H1 (cell line): ENCODE results near the gene HSPA1B. TPM values are rescaled to one million over a fixed set of nuclear protein-coding genes. Genes with fewer than 3 reads are reported as not detected.

Experiments used
- BCL11A ChIP-seq, 2 experiments: IDR thresholded peaks; one replicate each; pipeline ENCODE4 v1.6.1; 2011; ENCODE audit warnings: low read depth in 2 of 2, low read length in 2 of 2, mild to moderate bottlenecking in 2 of 2
- TCF12 ChIP-seq: IDR thresholded peaks from 2 replicates; pipeline ENCODE4 v1.6.1; 2011; ENCODE audit warnings: low read depth, mild to moderate bottlenecking, low read length
- polyA plus RNA-seq, 7 experiments: library from polyadenylated mRNA; depleted of rRNA in 3 of 7; stranded (reverse) in 5 of 7; unstranded in 2 of 7; fragments of >200 nt in 5 of 7; fragments of 200-250 nt in 2 of 7; gene quantifications; 1 replicate in 5 of 7; 2 replicates in 1 of 7; 4 replicates in 1 of 7; pipeline versions ENCODE4 v1.2.1 to v1.2.3, GENCODE V29; 2011 to 2013; ENCODE audit warnings: missing spikeins in 2 of 7, mixed read lengths in 2 of 7
- small RNA-seq: library from polyadenylated mRNA; stranded (forward); fragments of <200 nt; extraction: miRNeasy Mini kit (QIAGEN cat#:217004); gene quantifications from one replicate; pipeline ENCODE3, GENCODE V24; 2013; ENCODE audit not compliant: insufficient read depth
- total RNA-seq: library from RNA; stranded (reverse); fragmentation: NEBNext Ultra II Directional; extraction: Animal tissue kit (Norgen Biotek cat#: 25700); gene quantifications from 2 replicates; pipeline ENCODE4 v1.2.1, GENCODE V29; 2021

HSPA1B gene
- total and polyA plus RNA-seq, 2 of the 8 experiments (the other 6 are each of a cell fraction or from before 2014, with no cell fraction given): 36.6 to 76.6 TPM

GRCh38 chr6:31879143-31879542 is 51.6 kb downstream of the HSPA1B start (continued):
- TF ChIP-seq BCL11A (IDR thresholded peaks at IDR 0.05; ENCODE audit: low read depth in 2 of 2, low read length in 2 of 2): no peak
- no peak for TF ChIP-seq TCF12

Small RNA genes within 50 kb of the gene (small RNA-seq; reads per million reads assigned to genes)
- gene RF00019 (not detected), gene SNORD48 (11,909 reads per million, percentile 100 among the genes with 10 or more reads in this experiment), gene SNORD52 (not detected)

Other genes with a start within 250 kb of the HSPA1B start
Only the 30 nearest of the 38 such genes appear.
- 3.4 and 3.8 TPM in 2 replicates for gene APOM, start 171.8 kb upstream of the HSPA1B start, total RNA-seq
- gene APOM, start 171.8 kb upstream of the HSPA1B start, polyA plus RNA-seq (2011; rRNA removed): 9.2 and 12.0 TPM in 2 replicates
- gene C6orf47, start 167.0 kb upstream of the HSPA1B start, total RNA-seq: 14.6 and 15.6 TPM in 2 replicates
- gene C6orf47, start 167.0 kb upstream of the HSPA1B start, polyA plus RNA-seq (2011; rRNA removed): 4.7 and 7.2 TPM in 2 replicates
- 24.5 and 26.9 TPM in 2 replicates for gene GPANK1, start 162.7 kb upstream of the HSPA1B start, total RNA-seq
- gene GPANK1, start 162.7 kb upstream of the HSPA1B start, polyA plus RNA-seq (2011; rRNA removed): 30.2 and 33.2 TPM in 2 replicates
- 192 and 208 TPM in 2 replicates for gene CSNK2B, start 161.7 kb upstream of the HSPA1B start, total RNA-seq
- 147 and 169 TPM in 2 replicates for gene CSNK2B, start 161.7 kb upstream of the HSPA1B start, polyA plus RNA-seq (2011; rRNA removed)
- 12.1 and 12.6 TPM in 2 replicates for gene LY6G5B, start 157.8 kb upstream of the HSPA1B start, total RNA-seq
- gene LY6G5B, start 157.8 kb upstream of the HSPA1B start, polyA plus RNA-seq (2011; rRNA removed): 9.5 and 10.6 TPM in 2 replicates
- 1.1 and 1.2 TPM in 2 replicates for gene LY6G5C, start 146.7 kb upstream of the HSPA1B start, total RNA-seq
- gene LY6G5C, start 146.7 kb upstream of the HSPA1B start, polyA plus RNA-seq (2011; rRNA removed): 1.8 and 2.1 TPM in 2 replicates
- 29.3 and 32.9 TPM in 2 replicates for gene ABHD16A, start 124.4 kb upstream of the HSPA1B start, total RNA-seq
- gene ABHD16A, start 124.4 kb upstream of the HSPA1B start, polyA plus RNA-seq (2011; rRNA removed): 40.2 and 49.6 TPM in 2 replicates
- gene LY6G6F, start 120.9 kb upstream of the HSPA1B start, total RNA-seq: not detected in 2 replicates
- not detected in 2 replicates for gene LY6G6F, start 120.9 kb upstream of the HSPA1B start, polyA plus RNA-seq (2011; rRNA removed)
- not detected in 2 replicates for gene LY6G6D, start 112.4 kb upstream of the HSPA1B start, total RNA-seq
- gene LY6G6D, start 112.4 kb upstream of the HSPA1B start, polyA plus RNA-seq (2011; rRNA removed): 0.74 and 1.8 TPM in 2 replicates
- 0.33 TPM in 1 of 2 replicates, not detected in the other for gene LY6G6C, start 106.0 kb upstream of the HSPA1B start, total RNA-seq
- 0.23 and 0.49 TPM in 2 replicates for gene LY6G6C, start 106.0 kb upstream of the HSPA1B start, polyA plus RNA-seq (2011; rRNA removed)
- not detected in 2 replicates for gene MPIG6B, start 104.4 kb upstream of the HSPA1B start, total RNA-seq
- gene MPIG6B, start 104.4 kb upstream of the HSPA1B start, polyA plus RNA-seq (2011; rRNA removed): 0.18 and 0.33 TPM in 2 replicates
- gene DDAH2, start 98.4 kb upstream of the HSPA1B start, total RNA-seq: 53.3 and 55.5 TPM in 2 replicates
- gene DDAH2, start 98.4 kb upstream of the HSPA1B start, polyA plus RNA-seq (2011; rRNA removed): 73.5 and 104 TPM in 2 replicates
- 250 and 259 TPM in 2 replicates for gene CLIC1, start 91.2 kb upstream of the HSPA1B start, total RNA-seq
- 236 and 277 TPM in 2 replicates for gene CLIC1, start 91.2 kb upstream of the HSPA1B start, polyA plus RNA-seq (2011; rRNA removed)
- gene MSH5, start 87.7 kb upstream of the HSPA1B start, total RNA-seq: 21.3 and 25.3 TPM in 2 replicates
- 26.5 and 34.5 TPM in 2 replicates for gene MSH5, start 87.7 kb upstream of the HSPA1B start, polyA plus RNA-seq (2011; rRNA removed)
- gene SAPCD1, start 65.1 kb upstream of the HSPA1B start, total RNA-seq: 3.4 and 5.9 TPM in 2 replicates
- 3.1 and 4.4 TPM in 2 replicates for gene SAPCD1, start 65.1 kb upstream of the HSPA1B start, polyA plus RNA-seq (2011; rRNA removed)
- gene VWA7, start 50.4 kb upstream of the HSPA1B start, total RNA-seq: 1.5 and 2.1 TPM in 2 replicates
- gene VWA7, start 50.4 kb upstream of the HSPA1B start, polyA plus RNA-seq (2011; rRNA removed): 0.82 and 1.1 TPM in 2 replicates
- 162 and 163 TPM in 2 replicates for gene VARS1, start 32.0 kb upstream of the HSPA1B start, total RNA-seq
- gene VARS1, start 32.0 kb upstream of the HSPA1B start, polyA plus RNA-seq (2011; rRNA removed): 53.5 and 99.3 TPM in 2 replicates
- 127 and 132 TPM in 2 replicates for gene LSM2, start 20.8 kb upstream of the HSPA1B start, total RNA-seq
- 168 and 173 TPM in 2 replicates for gene LSM2, start 20.8 kb upstream of the HSPA1B start, polyA plus RNA-seq (2011; rRNA removed)
- gene HSPA1L, start 12.5 kb upstream of the HSPA1B start, total RNA-seq: 1.6 and 1.9 TPM in 2 replicates
- 0.78 and 1.00 TPM in 2 replicates for gene HSPA1L, start 12.5 kb upstream of the HSPA1B start, polyA plus RNA-seq (2011; rRNA removed)
- gene HSPA1A, start 12.2 kb upstream of the HSPA1B start, total RNA-seq: 54.0 and 59.9 TPM in 2 replicates
- 40.7 and 50.2 TPM in 2 replicates for gene HSPA1A, start 12.2 kb upstream of the HSPA1B start, polyA plus RNA-seq (2011; rRNA removed)
- gene NEU1, start 35.1 kb downstream of the HSPA1B start, total RNA-seq: 41.2 and 43.4 TPM in 2 replicates
- 65.6 and 72.1 TPM in 2 replicates for gene NEU1, start 35.1 kb downstream of the HSPA1B start, polyA plus RNA-seq (2011; rRNA removed)
- 2.5 and 4.8 TPM in 2 replicates for gene SLC44A4, start 51.3 kb downstream of the HSPA1B start, total RNA-seq
- 7.0 and 7.1 TPM in 2 replicates for gene SLC44A4, start 51.3 kb downstream of the HSPA1B start, polyA plus RNA-seq (2011; rRNA removed)
- 177 and 183 TPM in 2 replicates for gene EHMT2, start 70.0 kb downstream of the HSPA1B start, total RNA-seq
- gene EHMT2, start 70.0 kb downstream of the HSPA1B start, polyA plus RNA-seq (2011; rRNA removed): 125 and 187 TPM in 2 replicates
- gene ZBTB12, start 74.3 kb downstream of the HSPA1B start, total RNA-seq: 40.8 and 42.1 TPM in 2 replicates
- gene ZBTB12, start 74.3 kb downstream of the HSPA1B start, polyA plus RNA-seq (2011; rRNA removed): 20.7 and 32.4 TPM in 2 replicates
- 0.26 and 0.61 TPM in 2 replicates for gene C2, start 100.0 kb downstream of the HSPA1B start, total RNA-seq
- gene C2, start 100.0 kb downstream of the HSPA1B start, polyA plus RNA-seq (2011; rRNA removed): 0.38 and 1.0 TPM in 2 replicates
- gene CFB, start 118.4 kb downstream of the HSPA1B start, total RNA-seq: not detected in 2 replicates
- gene CFB, start 118.4 kb downstream of the HSPA1B start, polyA plus RNA-seq (2011; rRNA removed): 0.09 and 0.20 TPM in 2 replicates
- 71.1 and 71.5 TPM in 2 replicates for gene NELFE, start 131.2 kb downstream of the HSPA1B start, total RNA-seq
- gene NELFE, start 131.2 kb downstream of the HSPA1B start, polyA plus RNA-seq (2011; rRNA removed): 49.2 and 52.3 TPM in 2 replicates
- 59.7 and 68.5 TPM in 2 replicates for gene SKIC2, start 131.4 kb downstream of the HSPA1B start, total RNA-seq
- gene SKIC2, start 131.4 kb downstream of the HSPA1B start, polyA plus RNA-seq (2011; rRNA removed): 42.1 and 70.5 TPM in 2 replicates
- 14.7 and 16.2 TPM in 2 replicates for gene DXO, start 144.4 kb downstream of the HSPA1B start, total RNA-seq
- 23.9 and 30.5 TPM in 2 replicates for gene DXO, start 144.4 kb downstream of the HSPA1B start, polyA plus RNA-seq (2011; rRNA removed)
- 0.48 and 2.4 TPM in 2 replicates for gene C4A, start 154.3 kb downstream of the HSPA1B start, total RNA-seq
- 0.62 and 1.7 TPM in 2 replicates for gene C4A, start 154.3 kb downstream of the HSPA1B start, polyA plus RNA-seq (2011; rRNA removed)